ENCODE measurements around the gene FBRSL1. TPM values are rescaled to one million over a fixed set of nuclear protein-coding genes. Genes with fewer than 3 reads are reported as not detected.

FBRSL1 gene
- total RNA-seq, 2 experiments from 2014 or later, result 35.7 to 55.1 TPM

DNA sequence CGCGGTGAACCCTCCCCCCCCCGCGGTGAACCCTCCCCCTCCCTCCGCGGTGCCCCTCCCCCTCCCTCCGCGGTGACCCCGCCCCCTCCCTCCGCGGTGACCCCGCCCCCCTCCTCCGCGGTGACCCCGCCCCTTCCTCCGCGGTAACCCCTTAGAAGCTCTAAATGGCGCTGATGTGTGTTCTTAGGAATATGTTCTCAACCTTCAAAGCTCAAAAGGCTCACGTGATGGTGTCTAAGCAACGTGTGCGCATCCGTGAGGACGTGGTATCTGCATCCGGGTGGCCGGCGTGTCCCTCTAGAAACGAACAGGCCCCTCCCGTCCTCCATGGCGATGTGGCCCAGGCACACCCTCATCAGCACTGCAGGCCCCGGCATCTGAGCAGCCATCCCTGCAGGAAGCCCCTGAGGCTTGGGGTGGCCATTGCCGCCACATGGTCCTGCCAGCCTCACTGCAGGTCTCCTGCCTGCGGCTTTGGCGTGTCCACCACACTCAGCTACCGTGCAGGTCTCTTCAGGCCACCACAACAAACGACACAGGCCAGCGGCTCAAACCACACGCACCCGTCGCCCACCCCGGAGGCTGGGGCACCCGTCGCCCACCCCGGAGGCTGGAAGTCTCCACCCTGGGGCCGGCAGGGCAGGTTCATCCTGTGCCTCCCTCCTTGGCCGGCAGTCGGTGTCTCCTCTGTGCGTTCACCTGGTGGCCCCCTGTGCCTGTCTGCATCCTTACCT, 14.5 kb upstream of the FBRSL1 start:
- Mint-ChIP-seq H3K27ac (no peak overlapping the region), H3K4me3 (peak overlapping the region; percentile 39), H3K9me3 (ENCODE audit: low read depth) (no peaks in the 10 kb centered on the region), H3K36me3 (ENCODE audit: low read depth) (no peaks in the 10 kb centered on the region), H3K27me3 (no peaks in the 10 kb centered on the region), H3K4me1 (peaks cover 40% of the 10 kb centered on the region)
- CTCF ChIA-PET, result no interaction called here
- peak; percentile 50 for ATAC-seq
- DNase-seq, result peak; percentile 62
- POLR2A ChIA-PET, result no interaction called here
- intact Hi-C loops (cut with DNase I, micrococcal nuclease), result loop anchor here (1.0 kb wide), 2 partner anchors 14 to 31 kb away; no protein-coding TSS in a partner anchor

GRCh38 chr12:132476038-132476414, 13.9 kb upstream of the FBRSL1 start:
- Mint-ChIP-seq H3K9me3 (ENCODE audit: low read depth) (no peaks in the 10 kb centered on the region), H3K36me3 (ENCODE audit: low read depth) (no peaks in the 10 kb centered on the region), H3K27me3 (no peaks in the 10 kb centered on the region), H3K4me3 (peak overlapping the region; percentile 38), H3K4me1 (peaks cover 37% of the 10 kb centered on the region), H3K27ac (peak overlapping the region; percentile 47)
- DNase-seq (no peak), ATAC-seq (no peak)
- ChIA-PET POLR2A (no interaction called here), CTCF (no interaction called here)
- intact Hi-C loops (cut with DNase I, micrococcal nuclease), result no loop called here

GRCh38 chr12:132476421-132476820, 13.5 kb upstream of the FBRSL1 start:
- Mint-ChIP-seq H3K27ac (peak overlapping the region; percentile 47), H3K9me3 (ENCODE audit: low read depth) (no peaks in the 10 kb centered on the region), H3K27me3 (no peaks in the 10 kb centered on the region), H3K36me3 (ENCODE audit: low read depth) (no peaks in the 10 kb centered on the region), H3K4me3 (peak overlapping the region; percentile 38), H3K4me1 (peaks cover 34% of the 10 kb centered on the region)
- ATAC-seq (no peak), DNase-seq (no peak)
- ChIA-PET CTCF (interaction anchor here (0.7 to 1.0 kb wide), 2 partner anchors 32 to 37 kb away, joined by 3 to 4 read pairs; no protein-coding TSS in a partner anchor), POLR2A (no interaction called here)
- intact Hi-C loops (cut with DNase I, micrococcal nuclease), result no loop called here

DNA sequence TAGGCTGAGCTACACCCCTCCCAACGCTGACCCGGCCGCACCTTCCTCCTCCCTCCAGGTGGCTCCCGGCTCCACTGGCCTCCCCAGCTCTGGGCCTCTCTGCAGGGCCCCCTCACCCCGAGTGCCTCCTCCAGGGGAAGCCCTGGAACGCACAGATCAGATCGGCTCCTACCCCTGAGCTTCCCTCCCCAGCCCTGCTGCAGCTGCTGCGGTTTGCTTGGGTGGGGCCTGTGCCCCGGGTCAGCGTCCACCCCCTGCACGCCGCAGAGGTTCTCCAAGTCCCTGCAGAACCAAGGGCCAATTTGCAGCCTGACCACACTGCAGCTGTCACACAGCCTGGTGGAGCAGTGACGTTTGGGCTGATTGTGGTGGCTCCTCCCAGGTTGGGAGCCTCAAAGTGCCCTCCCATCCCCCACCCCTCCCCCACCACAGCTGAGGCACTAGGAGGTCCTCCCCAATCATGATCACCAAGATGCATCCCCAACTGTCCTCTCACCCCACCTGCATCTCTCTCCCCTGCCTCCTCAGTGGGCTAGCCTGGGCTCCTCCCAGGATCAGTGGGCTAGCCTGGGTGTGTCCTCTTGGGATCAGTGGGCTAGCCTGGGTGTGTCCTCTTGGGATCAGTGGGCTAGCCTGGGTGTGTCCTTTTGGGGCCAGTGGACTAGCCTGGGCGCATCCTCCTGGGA, 12.8 kb upstream of the FBRSL1 start:
- Mint-ChIP-seq H3K27ac (no peak overlapping the region), H3K36me3 (ENCODE audit: low read depth) (no peaks in the 10 kb centered on the region), H3K4me1 (peaks cover 30% of the 10 kb centered on the region), H3K4me3 (no peak overlapping the region), H3K9me3 (ENCODE audit: low read depth) (no peaks in the 10 kb centered on the region), H3K27me3 (no peaks in the 10 kb centered on the region)
- intact Hi-C loops (cut with DNase I, micrococcal nuclease), result loop anchor here in 1 of 2 experiments (1.0 kb wide), 1 partner anchor 9 kb away; no protein-coding TSS in a partner anchor
- peak; percentile 17 for ATAC-seq
- ChIA-PET CTCF (interaction anchor here (0.7 to 1.0 kb wide), 2 partner anchors 31 to 38 kb away, joined by 3 to 4 read pairs; no protein-coding TSS in a partner anchor), POLR2A (no interaction called here)
- no peak for DNase-seq

DNA sequence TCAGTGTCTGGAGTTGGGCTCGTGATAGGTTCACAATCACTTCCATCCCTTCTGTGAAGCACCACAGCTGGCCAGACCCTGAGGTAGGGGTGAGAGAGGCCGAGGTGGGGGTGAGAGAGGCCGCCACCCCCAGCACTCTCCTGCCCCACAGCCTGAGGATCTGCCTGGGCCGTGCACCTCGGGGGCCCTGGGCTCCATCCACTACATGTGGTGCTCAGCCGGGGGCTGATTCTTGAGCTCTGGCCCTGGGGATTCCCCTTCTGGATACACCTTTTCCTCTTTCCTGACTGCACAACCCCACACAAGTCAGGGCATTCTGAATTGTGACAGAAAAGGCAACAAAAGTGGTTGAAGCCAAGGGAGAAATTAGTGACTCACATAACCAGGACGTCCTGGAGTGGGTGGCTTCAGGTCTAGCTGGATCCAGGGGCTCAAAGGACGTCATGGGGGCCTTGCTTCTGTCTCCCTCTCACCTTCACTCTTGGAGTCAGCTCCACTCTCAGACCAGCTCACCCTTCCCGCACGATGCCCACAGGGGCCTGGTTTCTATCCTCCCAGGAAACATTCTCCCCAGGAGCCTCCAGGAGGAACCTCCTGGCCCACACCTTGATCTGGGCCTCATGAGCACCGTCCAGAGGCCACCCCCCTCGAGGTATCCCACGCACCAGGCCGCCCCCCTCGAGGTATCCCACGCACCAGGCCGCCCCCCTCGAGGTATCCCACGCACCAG, 12.1 kb upstream of the FBRSL1 start:
- CTCF ChIA-PET, result interaction anchor here (0.6 kb wide), 1 partner anchor 42 kb away, joined by 3 read pairs; no protein-coding TSS in a partner anchor
- no peak for DNase-seq
- Mint-ChIP-seq H3K27me3 (no peaks in the 10 kb centered on the region), H3K4me3 (no peak overlapping the region), H3K4me1 (peaks cover 28% of the 10 kb centered on the region), H3K36me3 (ENCODE audit: low read depth) (no peaks in the 10 kb centered on the region), H3K27ac (no peak overlapping the region), H3K9me3 (ENCODE audit: low read depth) (no peaks in the 10 kb centered on the region)
- POLR2A ChIA-PET, result no interaction called here
- intact Hi-C loops (cut with DNase I, micrococcal nuclease), result loop anchor here in 1 of 2 experiments (1.0 kb wide), 1 partner anchor 8 kb away; no protein-coding TSS in a partner anchor
- peak; percentile 36 for ATAC-seq

- no peak overlapping the region for H3K4me3 Mint-ChIP-seq
- ChIA-PET CTCF (interaction anchor here (0.6 to 0.7 kb wide), 2 partner anchors 37 to 42 kb away, joined by 3 to 4 read pairs; no protein-coding TSS in a partner anchor), POLR2A (no interaction called here)
- intact Hi-C loops (cut with DNase I, micrococcal nuclease), result no loop called here
- H3K36me3 Mint-ChIP-seq (ENCODE audit: low read depth), result no peaks in the 10 kb centered on the region
- H3K4me1 Mint-ChIP-seq, result peaks cover 28% of the 10 kb centered on the region
- DNase-seq (no peak), ATAC-seq (no peak)
- no peaks in the 10 kb centered on the region for H3K27me3 Mint-ChIP-seq
- H3K27ac Mint-ChIP-seq, result no peak overlapping the region
- no peaks in the 10 kb centered on the region for H3K9me3 Mint-ChIP-seq (ENCODE audit: low read depth)
These were observed 11.5 kb upstream of the FBRSL1 start for GRCh38 chr12:132478433-132478803.

DNA sequence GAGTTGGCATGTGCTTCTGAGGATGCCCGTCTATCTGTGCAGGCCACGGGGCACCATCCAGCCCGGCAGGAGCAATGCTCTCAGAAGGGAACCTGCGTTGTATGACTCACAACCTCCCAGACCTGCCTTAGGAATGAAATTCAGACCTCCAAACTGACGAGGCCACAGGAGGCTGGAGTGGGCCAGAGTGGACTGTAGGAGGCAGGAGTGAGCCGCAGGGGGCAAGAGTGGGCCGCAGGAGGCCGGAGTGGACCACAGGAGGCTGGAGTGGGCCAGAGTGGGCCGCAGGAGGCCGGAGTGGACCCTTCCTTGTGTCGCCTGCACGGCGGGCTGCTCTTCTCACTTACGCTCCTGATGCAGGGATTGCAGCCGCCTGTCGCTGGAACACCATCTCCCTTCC, 11.1 kb upstream of the FBRSL1 start:
- Mint-ChIP-seq H3K4me1 (peaks cover 28% of the 10 kb centered on the region), H3K27me3 (no peaks in the 10 kb centered on the region), H3K4me3 (no peak overlapping the region), H3K27ac (no peak overlapping the region), H3K9me3 (ENCODE audit: low read depth) (no peaks in the 10 kb centered on the region), H3K36me3 (ENCODE audit: low read depth) (no peaks in the 10 kb centered on the region)
- ATAC-seq (no peak), DNase-seq (no peak)
- intact Hi-C loops (cut with DNase I, micrococcal nuclease), result no loop called here
- ChIA-PET POLR2A (no interaction called here), CTCF (interaction anchor here (0.7 kb wide), 2 partner anchors 18 to 37 kb away, joined by 4 read pairs; no protein-coding TSS in a partner anchor)

DNA sequence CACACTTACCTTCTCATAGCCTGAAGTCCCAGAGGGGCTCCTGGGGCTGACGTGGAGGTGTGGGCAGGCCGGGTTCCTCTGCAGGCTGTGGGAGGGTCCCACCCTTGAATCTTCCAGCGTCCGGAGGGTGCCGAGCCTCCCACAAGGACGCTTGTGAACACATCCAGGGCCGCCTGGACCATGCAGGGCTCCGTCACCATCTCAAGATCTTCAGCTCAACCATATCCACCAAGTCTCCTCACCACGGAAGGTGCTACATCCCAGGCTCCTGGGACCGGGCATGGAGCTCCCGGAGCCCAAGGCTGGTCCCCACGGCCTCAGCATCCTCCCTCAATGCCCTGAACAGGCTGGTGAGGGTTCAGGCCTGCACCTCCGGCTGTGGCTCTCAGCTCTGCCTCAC, 10.7 kb upstream of the FBRSL1 start:
- Mint-ChIP-seq H3K4me3 (no peak overlapping the region), H3K27ac (no peak overlapping the region), H3K27me3 (no peaks in the 10 kb centered on the region), H3K9me3 (ENCODE audit: low read depth) (no peaks in the 10 kb centered on the region), H3K4me1 (peaks cover 28% of the 10 kb centered on the region), H3K36me3 (ENCODE audit: low read depth) (no peaks in the 10 kb centered on the region)
- POLR2A ChIA-PET, result no interaction called here
- DNase-seq (no peak), ATAC-seq (no peak)
- CTCF ChIA-PET, result interaction anchor here (0.7 kb wide), 2 partner anchors 19 to 38 kb away, joined by 4 read pairs; no protein-coding TSS in a partner anchor
- intact Hi-C loops (cut with DNase I, micrococcal nuclease), result no loop called here

GRCh38 chr12:132479938-132480622, 9.9 kb upstream of the FBRSL1 start:
- Mint-ChIP-seq H3K27ac (no peak overlapping the region), H3K4me3 (no peak overlapping the region), H3K27me3 (no peaks in the 10 kb centered on the region), H3K36me3 (ENCODE audit: low read depth) (no peaks in the 10 kb centered on the region), H3K9me3 (ENCODE audit: low read depth) (no peaks in the 10 kb centered on the region), H3K4me1 (peaks cover 28% of the 10 kb centered on the region)
- DNase-seq (no peak), ATAC-seq (no peak)
- POLR2A ChIA-PET, result no interaction called here
- intact Hi-C loops (cut with DNase I, micrococcal nuclease), result loop anchor here in 1 of 2 experiments (10.0 kb wide), 1 partner anchor 795 kb away; no protein-coding TSS in a partner anchor
- CTCF ChIA-PET, result no interaction called here

GRCh38 chr12:132480623-132481132, 9.3 kb upstream of the FBRSL1 start:
- ChIA-PET CTCF (no interaction called here), POLR2A (no interaction called here)
- no peaks in the 10 kb centered on the region for H3K36me3 Mint-ChIP-seq (ENCODE audit: low read depth)
- no peak overlapping the region for H3K4me3 Mint-ChIP-seq
- no peaks in the 10 kb centered on the region for H3K27me3 Mint-ChIP-seq
- no peaks in the 10 kb centered on the region for H3K9me3 Mint-ChIP-seq (ENCODE audit: low read depth)
- peaks cover 24% of the 10 kb centered on the region for H3K4me1 Mint-ChIP-seq
- intact Hi-C loops (cut with DNase I, micrococcal nuclease), result loop anchor here in 1 of 2 experiments (10.0 kb wide), 1 partner anchor 796 kb away; no protein-coding TSS in a partner anchor
- ATAC-seq, result no peak
- no peak for DNase-seq
- H3K27ac Mint-ChIP-seq, result no peak overlapping the region

DNA sequence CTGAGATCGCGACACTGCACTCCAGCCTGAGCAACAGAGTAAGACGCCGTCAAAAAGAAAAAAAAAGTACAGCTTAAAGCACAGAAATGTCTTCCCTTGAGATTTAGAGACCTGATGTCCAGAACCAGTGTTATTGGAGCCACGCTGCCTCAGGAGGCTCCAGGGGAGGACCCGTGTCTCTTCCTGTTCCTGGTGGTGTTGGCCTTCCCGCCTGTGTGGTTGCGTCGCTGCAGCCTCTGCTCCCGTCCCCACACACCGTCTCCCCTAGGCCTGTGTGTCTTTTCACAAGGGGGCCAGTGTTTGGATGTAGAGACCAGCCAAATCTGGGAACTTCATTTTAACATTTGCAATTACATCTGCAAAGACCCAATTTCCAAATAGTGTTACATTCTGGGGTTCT, 8.6 kb upstream of the FBRSL1 start:
- H3K9me3 Mint-ChIP-seq (ENCODE audit: low read depth), result no peaks in the 10 kb centered on the region
- H3K27ac Mint-ChIP-seq, result no peak overlapping the region
- intact Hi-C loops (cut with DNase I, micrococcal nuclease), result loop anchor here in 1 of 2 experiments (10.0 kb wide), 1 partner anchor 797 kb away; no protein-coding TSS in a partner anchor
- POLR2A ChIA-PET, result no interaction called here
- no peak overlapping the region for H3K4me3 Mint-ChIP-seq
- CTCF ChIA-PET, result interaction anchor here (0.6 kb wide), 1 partner anchor 18 kb away, joined by 3 read pairs; no protein-coding TSS in a partner anchor
- ATAC-seq (no peak), DNase-seq (no peak)
- H3K4me1 Mint-ChIP-seq, result peaks cover 21% of the 10 kb centered on the region
- no peaks in the 10 kb centered on the region for H3K36me3 Mint-ChIP-seq (ENCODE audit: low read depth)
- no peaks in the 10 kb centered on the region for H3K27me3 Mint-ChIP-seq
